Heart left ventricle (tissue), 13 donors: ENCODE results near the gene LHFPL3.

ENCODE experiments used
- POLR2A ChIP-seq, 2 donors: fragments of 450-650 bp; IDR thresholded peaks; one replicate each; pipeline ENCODE4 v1.6.1; 2017; ENCODE audit warnings: antibody characterized with exemption in 2 of 2, mild to moderate bottlenecking in 2 of 2, moderate library complexity in 2 of 2
- TF ChIP-seq, protein P1 (sequence below), 12 donors: fragments of 200-600 bp; sonication (generic) in 4 of 12; IDR thresholded peaks; one replicate each; pipeline versions ENCODE4 v1.5.0 to v1.8.0; 2018 to 2022; ENCODE audit warnings: antibody characterized with exemption in 12 of 12, mild to moderate bottlenecking in 5 of 12
- donor health status: ischemic (EF 13 %, LVEDD 7.1; RV severe dilation, severe dysfunction).
- donor health status: DM: no; HTN: yes; CAD: no.
- donor health status: DM: no; HTN: no; CAD: no.
- donor health status: ischemic (EF 25% LVEDD 6.9; RV normal size, moderate dysfunction).
- donor health status: ischemic (EF 25% LVEDD 5.7; RV mildly dilated, moderate dysfunction).
- donor health status: ischemic (EF 35%, LVEDD 5.7; RV mildly dilated, moderate dysfunction).
- donor health status: nonischemic (EF 11% LVEDD 7.7; RV severe dilation, severe dysfunction).
- donor health status: DM: yes; HTN: yes; CAD: no.
- donor health status: PGD.
- donor health status: ischemic (EF 29% LVEDD 5.4; RV normal size, mild dysfunction).
- donor health status: nonischemic (EF 23%, LVEDD 6.1; RV moderate dilation, normal function).

DNA sequence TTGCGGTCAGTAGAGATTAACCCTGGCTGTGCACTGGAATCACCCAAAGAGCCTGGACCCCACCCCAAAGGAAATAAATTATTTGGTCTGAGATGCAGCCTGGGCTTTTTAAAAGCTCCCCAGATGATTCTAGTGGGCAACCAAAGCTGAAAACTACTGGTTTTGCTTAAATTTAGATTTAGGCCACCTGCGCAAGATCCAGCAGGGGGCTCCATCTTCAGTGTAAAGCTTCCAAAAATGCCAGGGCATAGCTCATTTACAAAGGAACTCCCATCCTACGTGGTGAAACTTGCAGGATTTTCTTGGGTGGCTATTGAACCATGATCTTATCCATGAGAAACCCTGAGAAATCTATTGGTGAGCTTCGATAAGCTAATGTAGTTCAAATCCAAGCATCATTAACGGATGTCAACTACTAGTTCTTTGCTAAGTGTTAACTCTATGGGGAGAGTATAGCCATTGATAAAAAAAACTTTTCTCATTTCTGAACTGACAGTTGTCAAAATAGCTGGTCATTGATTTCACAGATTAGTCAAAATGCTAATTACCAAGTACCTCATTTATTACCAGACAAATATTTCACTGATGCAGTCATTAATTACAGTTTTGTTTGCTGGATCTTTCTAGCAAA, 315.3 kb downstream of the LHFPL3 start:
- TF ChIP-seq, protein P1, sequence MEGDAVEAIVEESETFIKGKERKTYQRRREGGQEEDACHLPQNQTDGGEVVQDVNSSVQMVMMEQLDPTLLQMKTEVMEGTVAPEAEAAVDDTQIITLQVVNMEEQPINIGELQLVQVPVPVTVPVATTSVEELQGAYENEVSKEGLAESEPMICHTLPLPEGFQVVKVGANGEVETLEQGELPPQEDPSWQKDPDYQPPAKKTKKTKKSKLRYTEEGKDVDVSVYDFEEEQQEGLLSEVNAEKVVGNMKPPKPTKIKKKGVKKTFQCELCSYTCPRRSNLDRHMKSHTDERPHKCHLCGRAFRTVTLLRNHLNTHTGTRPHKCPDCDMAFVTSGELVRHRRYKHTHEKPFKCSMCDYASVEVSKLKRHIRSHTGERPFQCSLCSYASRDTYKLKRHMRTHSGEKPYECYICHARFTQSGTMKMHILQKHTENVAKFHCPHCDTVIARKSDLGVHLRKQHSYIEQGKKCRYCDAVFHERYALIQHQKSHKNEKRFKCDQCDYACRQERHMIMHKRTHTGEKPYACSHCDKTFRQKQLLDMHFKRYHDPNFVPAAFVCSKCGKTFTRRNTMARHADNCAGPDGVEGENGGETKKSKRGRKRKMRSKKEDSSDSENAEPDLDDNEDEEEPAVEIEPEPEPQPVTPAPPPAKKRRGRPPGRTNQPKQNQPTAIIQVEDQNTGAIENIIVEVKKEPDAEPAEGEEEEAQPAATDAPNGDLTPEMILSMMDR (IDR thresholded peaks at IDR 0.05): peak in 6 of 12 donors; percentile 15 to 35 (median 24)
- TF ChIP-seq POLR2A (IDR thresholded peaks at IDR 0.05): no peak
